Left colon (tissue), 2 donors: ENCODE results near the gene DENND5A. TPM values are rescaled to one million over a fixed set of nuclear protein-coding genes. Genes with fewer than 3 reads are reported as not detected.
A peak's percentile ranks its signal among the peaks of the same experiment; 100 is the strongest.

Experiments
- ATAC-seq: fragments of 200-7000 bp; cut with Tn5 transposase; one replicate; pipeline ENCODE4 v1.9.1; 2020; ENCODE audit warnings: mild to moderate bottlenecking, moderate library complexity
- DNase-seq, 2 donors: peaks; one replicate each; pipeline ENCODE4 v3.0.0-alpha.2; 2020
- intact Hi-C, 2 donors: fragments of 100-400 bp; cut with DNase I in 1 of 2; cut with micrococcal nuclease in 1 of 2; formaldehyde crosslinking; loops; one replicate each; pipeline versions ENCODE4 v1.11.2 to v1.14.0; 2022; cut with DNase I, micrococcal nuclease
- total RNA-seq, 2 donors: library from RNA; stranded (reverse); fragmentation: NEBNext Ultra II Directional; extraction: Animal tissue kit (Norgen Biotek cat#: 25700); gene quantifications; one replicate each; pipeline ENCODE4 v1.2.1, GENCODE V29; 2021
- donor health status: DM: no; HTN: no; CAD: no.
- donor health status: DM: yes; HTN: yes; CAD: no.

DENND5A gene
- total RNA-seq, 2 donors from 2014 or later, result 8.0 to 17.7 TPM

- ATAC-seq (peak; percentile 17), DNase-seq (no peak)
- intact Hi-C loops, result no loop called here
These were observed 113.5 kb downstream of the DENND5A start for GRCh38 chr11:9151631-9152030.

GRCh38 chr11:9150926-9151325, 114.2 kb downstream of the DENND5A start:
- ATAC-seq (no peak), DNase-seq (no peak)
- intact Hi-C loops, result no loop called here

- intact Hi-C loops, result no loop called here
- ATAC-seq (no peak), DNase-seq (no peak)
These were observed 114.6 kb downstream of the DENND5A start for GRCh38 chr11:9150501-9150900.

GRCh38 chr11:9148727-9149126, 116.4 kb downstream of the DENND5A start:
- DNase-seq, result no peak
- no peak for ATAC-seq
- intact Hi-C loops, result no loop called here

- DNase-seq (no peak), ATAC-seq (no peak)
- intact Hi-C loops, result no loop called here
These were observed 117.1 kb downstream of the DENND5A start for GRCh38 chr11:9148035-9148434.

- DNase-seq (no peak), ATAC-seq (no peak)
- intact Hi-C loops, result no loop called here
These were observed 118.7 kb downstream of the DENND5A start for GRCh38 chr11:9146477-9146876.

- no peak for ATAC-seq
- DNase-seq, result no peak
- intact Hi-C loops, result no loop called here
These were observed 119.9 kb downstream of the DENND5A start for GRCh38 chr11:9145283-9145682.

GRCh38 chr11:9144828-9145227, 120.3 kb downstream of the DENND5A start:
- DNase-seq (no peak), ATAC-seq (no peak)
- intact Hi-C loops, result no loop called here

GRCh38 chr11:9143721-9144120, 121.4 kb downstream of the DENND5A start:
- no peak for ATAC-seq
- intact Hi-C loops, result no loop called here
- DNase-seq, result no peak

- DNase-seq, result no peak
- no peak for ATAC-seq
- intact Hi-C loops, result no loop called here
These were observed 122.4 kb downstream of the DENND5A start for GRCh38 chr11:9142732-9143131.

GRCh38 chr11:9141186-9141585, 124.0 kb downstream of the DENND5A start:
- ATAC-seq, result no peak
- DNase-seq, result no peak
- intact Hi-C loops, result no loop called here

- intact Hi-C loops, result loop anchor here (2.0 to 10.0 kb wide), 2 partner anchors 123 to 125 kb away; no protein-coding TSS in a partner anchor
- no peak for DNase-seq
- ATAC-seq, result no peak
These were observed 125.4 kb downstream of the DENND5A start for GRCh38 chr11:9139628-9140357.

GRCh38 chr11:9138612-9139579, 126.3 kb downstream of the DENND5A start:
- peak; percentile 52 for ATAC-seq
- intact Hi-C loops, result loop anchor here (2.0 to 10.0 kb wide), 2 partner anchors 122 to 124 kb away; no protein-coding TSS in a partner anchor
- peak in 1 of 2 donors; percentile 19 for DNase-seq

- ATAC-seq (peak; percentile 4), DNase-seq (no peak)
- intact Hi-C loops, result loop anchor here (2.0 to 10.0 kb wide), 2 partner anchors 121 to 123 kb away; no protein-coding TSS in a partner anchor
These were observed 127.1 kb downstream of the DENND5A start for GRCh38 chr11:9138133-9138453.

GRCh38 chr11:9137293-9138132, 127.6 kb downstream of the DENND5A start:
- intact Hi-C loops, result loop anchor here (2.0 to 10.0 kb wide), 2 partner anchors 121 to 123 kb away; no protein-coding TSS in a partner anchor
- ATAC-seq, result peak; percentile 97

GRCh38 chr11:9136741-9137140, 128.4 kb downstream of the DENND5A start:
- intact Hi-C loops, result loop anchor here in 1 of 2 donors (10.0 kb wide), 1 partner anchor 122 kb away; no protein-coding TSS in a partner anchor
- ATAC-seq (no peak), DNase-seq (no peak)

More at GRCh38 chr11:9137293-9138132, 127.6 kb downstream of the DENND5A start:
- DNase-seq, result peak; percentile 61 to 80

- DNase-seq (no peak), ATAC-seq (no peak)
- intact Hi-C loops, result loop anchor here in 1 of 2 donors (10.0 kb wide), 1 partner anchor 119 kb away; no protein-coding TSS in a partner anchor
These were observed 131.2 kb downstream of the DENND5A start for GRCh38 chr11:9133956-9134355.

- intact Hi-C loops, result loop anchor here in 1 of 2 donors (10.0 kb wide), 1 partner anchor 118 kb away; no protein-coding TSS in a partner anchor
- DNase-seq, result no peak
- ATAC-seq, result no peak
These were observed 132.8 kb downstream of the DENND5A start for GRCh38 chr11:9132203-9132878.
